ENCODE results near the gene FRYL.

- TF ChIP-seq, protein P1, sequence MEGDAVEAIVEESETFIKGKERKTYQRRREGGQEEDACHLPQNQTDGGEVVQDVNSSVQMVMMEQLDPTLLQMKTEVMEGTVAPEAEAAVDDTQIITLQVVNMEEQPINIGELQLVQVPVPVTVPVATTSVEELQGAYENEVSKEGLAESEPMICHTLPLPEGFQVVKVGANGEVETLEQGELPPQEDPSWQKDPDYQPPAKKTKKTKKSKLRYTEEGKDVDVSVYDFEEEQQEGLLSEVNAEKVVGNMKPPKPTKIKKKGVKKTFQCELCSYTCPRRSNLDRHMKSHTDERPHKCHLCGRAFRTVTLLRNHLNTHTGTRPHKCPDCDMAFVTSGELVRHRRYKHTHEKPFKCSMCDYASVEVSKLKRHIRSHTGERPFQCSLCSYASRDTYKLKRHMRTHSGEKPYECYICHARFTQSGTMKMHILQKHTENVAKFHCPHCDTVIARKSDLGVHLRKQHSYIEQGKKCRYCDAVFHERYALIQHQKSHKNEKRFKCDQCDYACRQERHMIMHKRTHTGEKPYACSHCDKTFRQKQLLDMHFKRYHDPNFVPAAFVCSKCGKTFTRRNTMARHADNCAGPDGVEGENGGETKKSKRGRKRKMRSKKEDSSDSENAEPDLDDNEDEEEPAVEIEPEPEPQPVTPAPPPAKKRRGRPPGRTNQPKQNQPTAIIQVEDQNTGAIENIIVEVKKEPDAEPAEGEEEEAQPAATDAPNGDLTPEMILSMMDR (conservative IDR thresholded peaks at IDR 0.05): no peak
- TF ChIP-seq ZFX (IDR thresholded peaks at IDR 0.05): no peak
These were observed 18.0 kb upstream of the FRYL start for GRCh38 chr4:48798117-48798516.
